ENCODE results near the gene GBA3.

Gene GBA3

DNA sequence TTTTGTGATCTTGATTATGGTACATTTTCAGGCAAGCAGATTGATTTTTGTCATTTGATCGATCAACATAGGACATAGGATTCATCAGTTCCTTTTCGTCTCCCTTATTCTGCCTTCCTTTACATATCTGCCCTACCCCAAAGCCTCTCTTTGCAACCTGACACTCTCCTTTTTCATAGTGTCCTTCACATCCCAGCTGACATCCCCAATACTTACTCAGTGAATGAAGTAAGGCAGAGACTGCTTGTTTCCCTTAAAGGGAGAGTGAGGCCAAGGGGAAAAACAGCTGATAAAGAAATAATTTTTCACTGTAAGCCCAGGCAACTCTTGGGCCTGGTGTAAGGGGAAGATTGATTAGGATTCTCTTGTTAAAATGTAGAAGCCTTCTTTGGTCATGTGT lies 69.8 kb downstream of the GBA3 start:
- TF ChIP-seq, protein P1, sequence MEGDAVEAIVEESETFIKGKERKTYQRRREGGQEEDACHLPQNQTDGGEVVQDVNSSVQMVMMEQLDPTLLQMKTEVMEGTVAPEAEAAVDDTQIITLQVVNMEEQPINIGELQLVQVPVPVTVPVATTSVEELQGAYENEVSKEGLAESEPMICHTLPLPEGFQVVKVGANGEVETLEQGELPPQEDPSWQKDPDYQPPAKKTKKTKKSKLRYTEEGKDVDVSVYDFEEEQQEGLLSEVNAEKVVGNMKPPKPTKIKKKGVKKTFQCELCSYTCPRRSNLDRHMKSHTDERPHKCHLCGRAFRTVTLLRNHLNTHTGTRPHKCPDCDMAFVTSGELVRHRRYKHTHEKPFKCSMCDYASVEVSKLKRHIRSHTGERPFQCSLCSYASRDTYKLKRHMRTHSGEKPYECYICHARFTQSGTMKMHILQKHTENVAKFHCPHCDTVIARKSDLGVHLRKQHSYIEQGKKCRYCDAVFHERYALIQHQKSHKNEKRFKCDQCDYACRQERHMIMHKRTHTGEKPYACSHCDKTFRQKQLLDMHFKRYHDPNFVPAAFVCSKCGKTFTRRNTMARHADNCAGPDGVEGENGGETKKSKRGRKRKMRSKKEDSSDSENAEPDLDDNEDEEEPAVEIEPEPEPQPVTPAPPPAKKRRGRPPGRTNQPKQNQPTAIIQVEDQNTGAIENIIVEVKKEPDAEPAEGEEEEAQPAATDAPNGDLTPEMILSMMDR (IDR thresholded peaks at IDR 0.05; ENCODE audit: extremely low read depth, missing control alignments), result no peak
- no peak for DNase-seq (ENCODE audit: low spot score)

- TF ChIP-seq, protein P1 (IDR thresholded peaks at IDR 0.05; ENCODE audit: extremely low read depth, missing control alignments), result no peak
Observed at GRCh38 chr4:22764183-22764582, 71.4 kb downstream of the GBA3 start.

GRCh38 chr4:22766068-22766467 lies 73.3 kb downstream of the GBA3 start:
- DNase-seq (ENCODE audit: low spot score), result no peak
- TF ChIP-seq, protein P1 (IDR thresholded peaks at IDR 0.05; ENCODE audit: extremely low read depth, missing control alignments), result no peak

More at GRCh38 chr4:22764183-22764582, 71.4 kb downstream of the GBA3 start:
- DNase-seq (ENCODE audit: low spot score), result no peak

DNA sequence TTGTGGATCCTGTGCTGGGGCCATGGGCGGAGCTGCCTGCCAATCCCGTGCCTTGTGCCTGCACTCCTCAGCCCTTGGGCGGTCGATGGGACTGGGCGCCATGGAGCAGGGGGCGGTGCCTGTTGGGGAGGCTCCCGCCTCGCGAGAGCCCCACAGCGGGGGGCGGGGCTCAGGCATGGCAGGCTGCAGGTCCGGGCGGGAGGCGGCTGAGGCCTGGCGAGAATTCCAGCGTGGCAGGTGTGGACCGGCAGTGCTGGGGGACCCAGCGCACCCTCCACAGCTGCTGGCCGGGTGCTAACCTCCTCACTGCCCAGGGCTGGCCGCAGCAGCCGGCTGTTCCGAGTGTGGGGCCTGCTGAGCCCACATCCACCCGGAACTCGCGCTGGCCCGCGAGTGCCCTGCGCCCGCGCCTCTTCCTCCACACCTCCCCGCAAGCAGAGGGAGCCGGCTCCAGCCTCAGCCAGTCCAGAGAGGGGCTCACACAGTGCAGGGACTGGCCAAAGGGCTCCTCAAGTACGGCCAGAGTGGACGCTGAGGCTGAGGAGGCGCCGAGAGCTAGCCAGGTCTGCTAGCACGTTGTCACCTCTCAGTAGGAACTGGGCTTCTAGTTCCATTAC lies 85.9 kb downstream of the GBA3 start:
- DNase-seq (ENCODE audit: low spot score), result no peak
- TF ChIP-seq, protein P1 (IDR thresholded peaks at IDR 0.05; ENCODE audit: extremely low read depth, missing control alignments), result no peak

GRCh38 chr4:22780317-22780716 lies 87.6 kb downstream of the GBA3 start:
- DNase-seq (ENCODE audit: low spot score), result no peak
- TF ChIP-seq, protein P1 (IDR thresholded peaks at IDR 0.05; ENCODE audit: extremely low read depth, missing control alignments), result no peak

DNA sequence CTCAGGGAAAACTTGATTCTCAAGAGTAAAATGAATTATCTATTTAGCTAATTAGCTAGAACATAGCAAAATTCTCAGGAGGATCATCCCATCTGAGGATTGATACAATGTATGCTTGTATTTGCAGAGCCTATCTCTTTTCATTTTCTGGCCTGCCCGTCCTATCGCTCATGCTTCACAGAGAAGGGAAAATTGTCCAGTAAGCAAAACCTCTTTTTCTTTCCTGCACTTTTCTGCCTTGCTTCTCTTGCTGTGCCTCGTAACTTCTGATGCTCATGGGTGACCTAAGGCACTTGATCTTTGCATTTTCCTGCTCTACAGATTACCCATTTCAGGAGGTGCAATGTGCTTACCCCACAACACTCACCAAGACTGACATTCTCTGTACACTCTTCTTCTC lies 88.1 kb downstream of the GBA3 start:
- DNase-seq (ENCODE audit: low spot score), result no peak
- TF ChIP-seq, protein P1 (IDR thresholded peaks at IDR 0.05; ENCODE audit: extremely low read depth, missing control alignments), result no peak

DNA sequence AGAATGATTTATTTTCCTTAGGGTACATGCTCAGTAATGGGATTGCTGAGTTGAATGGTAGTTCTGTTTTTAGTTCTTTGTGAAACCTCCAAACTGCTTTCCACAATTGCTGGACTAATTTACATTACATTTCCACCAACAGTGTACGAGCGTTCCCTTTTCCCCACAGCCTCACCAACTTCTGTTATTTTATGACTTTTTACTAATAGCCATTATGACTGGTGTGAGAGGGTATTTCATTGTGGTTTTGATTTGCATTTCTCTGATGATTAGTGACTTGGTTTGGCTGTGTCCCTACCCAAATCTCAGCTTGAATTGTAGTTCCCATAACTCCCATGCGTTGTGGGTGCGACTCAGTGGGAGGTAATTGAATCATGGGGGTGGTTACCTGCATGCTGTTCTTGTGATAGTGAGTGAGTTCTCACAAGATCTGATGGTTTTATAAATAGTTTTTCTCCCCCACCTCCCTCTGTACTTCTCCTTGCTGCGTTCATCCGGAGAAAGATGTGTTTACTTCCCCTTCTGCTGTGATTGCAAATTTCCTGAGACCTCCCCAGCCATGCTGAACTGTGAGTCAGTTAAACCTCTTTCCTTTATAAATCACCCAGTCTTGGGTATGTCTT lies 95.1 kb downstream of the GBA3 start:
- TF ChIP-seq, protein P1 (IDR thresholded peaks at IDR 0.05; ENCODE audit: extremely low read depth, missing control alignments), result no peak
- DNase-seq (ENCODE audit: low spot score), result no peak

All from GM20000 (cell line).